H9 (cell line): Measurements from ENCODE around the gene LRMDA. TPM values are rescaled to one million over a fixed set of nuclear protein-coding genes. Genes with fewer than 3 reads are reported as not detected.

Experiments used
- DNase-seq: peaks from one replicate; pipeline ENCODE4 v3.0.0-alpha.2; 2017
- H2AFZ ChIP-seq: one replicate; pipeline ENCODE4 v1.6.1; 2013; ENCODE audit warnings: mild to moderate bottlenecking, low read length, control low read depth, moderate library complexity
- H2AK5ac ChIP-seq: 2 replicates; pipeline ENCODE4 v1.6.1; 2013; ENCODE audit warnings: low read length, control low read depth, mixed read lengths; ENCODE audit not compliant: insufficient read length
- H2BK120ac ChIP-seq: one replicate; pipeline ENCODE4 v1.6.1; 2013; ENCODE audit warnings: low read depth, mild to moderate bottlenecking, low read length, control low read depth, inconsistent platforms; ENCODE audit not compliant: poor library complexity, severe bottlenecking
- H2BK12ac ChIP-seq: 2 replicates; pipeline ENCODE4 v1.6.1; 2013; ENCODE audit warnings: low read length, control low read depth, mixed read lengths, low read depth; ENCODE audit not compliant: insufficient read length
- H2BK15ac ChIP-seq: 2 replicates; pipeline ENCODE4 v1.6.1; 2013; ENCODE audit warnings: low read depth, low read length, control low read depth
- H2BK20ac ChIP-seq: one replicate; pipeline ENCODE4 v1.6.1; 2013; ENCODE audit warnings: low read depth, mild to moderate bottlenecking, low read length, control low read depth, inconsistent platforms; ENCODE audit not compliant: poor library complexity, severe bottlenecking
- H2BK5ac ChIP-seq: 2 replicates; pipeline ENCODE4 v1.6.1; 2013; ENCODE audit warnings: low read length, control low read depth, mixed read lengths; ENCODE audit not compliant: insufficient read length
- H3K14ac ChIP-seq: 2 replicates; pipeline ENCODE4 v1.6.1; 2013; ENCODE audit warnings: low read length, control low read depth; ENCODE audit not compliant: insufficient read depth
- H3K18ac ChIP-seq: 2 replicates; pipeline ENCODE4 v1.6.1; 2013; ENCODE audit warnings: low read depth, mild to moderate bottlenecking, mixed read lengths, low read length, control low read depth; ENCODE audit not compliant: insufficient read length
- H3K23ac ChIP-seq: 2 replicates; pipeline ENCODE4 v1.6.1; 2013; ENCODE audit warnings: low read length, control low read depth, mixed read lengths, low read depth; ENCODE audit not compliant: insufficient read length
- H3K23me2 ChIP-seq: 2 replicates; pipeline ENCODE4 v1.6.1; 2013; ENCODE audit warnings: low read depth, mild to moderate bottlenecking, mixed read lengths, low read length, control low read depth; ENCODE audit not compliant: insufficient read length, poor library complexity, severe bottlenecking
- H3K27ac ChIP-seq: 2 replicates; pipeline ENCODE4 v1.5.1; 2013; ENCODE audit warnings: low read length, control low read depth, mixed read lengths, low read depth; ENCODE audit not compliant: insufficient read length
- H3K27me3 ChIP-seq: 2 replicates; pipeline ENCODE4 v1.6.1; 2013; ENCODE audit warnings: low read length, control low read depth, inconsistent platforms; ENCODE audit not compliant: insufficient read depth
- H3K4ac ChIP-seq: 2 replicates; pipeline ENCODE4 v1.6.1; 2013; ENCODE audit warnings: low read depth, mild to moderate bottlenecking, control low read depth, inconsistent platforms, low read length, moderate library complexity
- H3K4me1 ChIP-seq: 2 replicates; pipeline ENCODE4 v1.6.1; 2013; ENCODE audit warnings: low read length, control low read depth, inconsistent platforms; ENCODE audit not compliant: insufficient read depth
- H3K4me2 ChIP-seq: 2 replicates; pipeline ENCODE4 v1.6.1; 2013; ENCODE audit warnings: low read length, control low read depth, mixed read lengths; ENCODE audit not compliant: insufficient read length, insufficient read depth
- H3K56ac ChIP-seq: 2 replicates; pipeline ENCODE4 v1.6.1; 2013; ENCODE audit warnings: low read depth, mild to moderate bottlenecking, mixed read lengths, low read length, control low read depth; ENCODE audit not compliant: insufficient read length
- H3K79me1 ChIP-seq: 2 replicates; pipeline ENCODE4 v1.6.1; 2013; ENCODE audit warnings: low read depth, mild to moderate bottlenecking, moderate library complexity, low read length, control low read depth, inconsistent platforms; ENCODE audit not compliant: insufficient read depth, poor library complexity, severe bottlenecking
- H3K79me2 ChIP-seq: 2 replicates; pipeline ENCODE4 v1.6.1; 2013; ENCODE audit warnings: low read length, control low read depth, inconsistent platforms; ENCODE audit not compliant: insufficient read depth
- H3K9ac ChIP-seq: 2 replicates; pipeline ENCODE4 v1.6.1; 2013; ENCODE audit warnings: low read length, control low read depth, mixed read lengths; ENCODE audit not compliant: insufficient read length; ENCODE audit errors: extremely low read depth
- H3K9me3 ChIP-seq: one replicate; pipeline ENCODE4 v1.6.1; 2013; ENCODE audit warnings: low read depth, low read length, inconsistent platforms; ENCODE audit not compliant: control insufficient read depth
- H3T11ph ChIP-seq: one replicate; pipeline ENCODE4 v1.6.1; 2013; ENCODE audit warnings: mild to moderate bottlenecking, low read length, control low read depth, inconsistent platforms
- H4K20me1 ChIP-seq: one replicate; pipeline ENCODE4 v1.6.1; 2013; ENCODE audit not compliant: control insufficient read depth, insufficient read length, insufficient read depth
- H4K5ac ChIP-seq: 2 replicates; pipeline ENCODE4 v1.6.1; 2013; ENCODE audit warnings: low read depth, mild to moderate bottlenecking, mixed read lengths, low read length, control low read depth; ENCODE audit not compliant: insufficient read length
- H4K8ac ChIP-seq: replicated peaks from 2 replicates; pipeline ENCODE4 v1.6.1; 2013; ENCODE audit warnings: low read length, control low read depth, mixed read lengths, low read depth; ENCODE audit not compliant: insufficient read length
- H4K91ac ChIP-seq: 2 replicates; pipeline ENCODE4 v1.6.1; 2013; ENCODE audit warnings: low read depth, mild to moderate bottlenecking, moderate library complexity, mixed read lengths, low read length, control low read depth; ENCODE audit not compliant: insufficient read length
- H3K27ac Mint-ChIP-seq, 3 experiments: 2 replicates in 2 of 3; 3 replicates in 1 of 3; pipeline ENCODE4 v1.8.0; 2020 to 2021; ENCODE audit warnings: mixed read lengths in 3 of 3, mild to moderate bottlenecking in 1 of 3, moderate library complexity in 1 of 3
- H3K27me3 Mint-ChIP-seq: 2 replicates; pipeline ENCODE4 v1.8.0; 2021; ENCODE audit warnings: low read depth, mild to moderate bottlenecking, moderate library complexity, mixed read lengths
- H3K36me3 Mint-ChIP-seq, 3 experiments: 2 replicates in 2 of 3; 3 replicates in 1 of 3; pipeline ENCODE4 v1.8.0; 2020 to 2021; ENCODE audit warnings: low read depth in 3 of 3, mixed read lengths in 3 of 3; ENCODE audit not compliant: insufficient read depth in 1 of 3
- H3K4me1 Mint-ChIP-seq, 2 experiments: 2 replicates each; pipeline ENCODE4 v1.8.0; 2020; ENCODE audit warnings: mixed read lengths in 2 of 2
- H3K4me3 Mint-ChIP-seq, 2 experiments: 2 replicates in 1 of 2; 3 replicates in 1 of 2; pipeline ENCODE4 v1.8.0; 2020 to 2021; ENCODE audit warnings: mild to moderate bottlenecking in 2 of 2, mixed read lengths in 2 of 2, moderate library complexity in 1 of 2
- H3K9me3 Mint-ChIP-seq, 2 experiments: 2 replicates in 1 of 2; 3 replicates in 1 of 2; pipeline ENCODE4 v1.8.0; 2020; ENCODE audit warnings: mild to moderate bottlenecking in 2 of 2, mixed read lengths in 2 of 2, moderate library complexity in 1 of 2
- whole genome bisulfite sequencing: extraction: QIAGEN DNeasy Blood & Tissue Kit; methylation state at CpG from one replicate; pipeline ENCODE4 v1.1.7; 2013; ENCODE audit warnings: missing lambda C conversion rate, low lambda C conversion rate, mixed read lengths; ENCODE audit not compliant: insufficient read length; ENCODE audit errors: extremely low coverage; 5-methylcytosine and 5-hydroxymethylcytosine counted together
- total RNA-seq: library from RNA; stranded (reverse); gene quantifications from 2 replicates; pipeline ENCODE4 v1.2.1, GENCODE V29; 2021
- TF ChIP-seq, protein P1 (sequence below): fragments of 200-600 bp; sonication (generic); conservative IDR thresholded peaks from 3 replicates; pipeline ENCODE4 v1.8.0; 2021; ENCODE audit warnings: antibody characterized with exemption, mild to moderate bottlenecking

LRMDA gene
- total RNA-seq, 1 experiment from 2014 or later, result 1.8 TPM

DNA sequence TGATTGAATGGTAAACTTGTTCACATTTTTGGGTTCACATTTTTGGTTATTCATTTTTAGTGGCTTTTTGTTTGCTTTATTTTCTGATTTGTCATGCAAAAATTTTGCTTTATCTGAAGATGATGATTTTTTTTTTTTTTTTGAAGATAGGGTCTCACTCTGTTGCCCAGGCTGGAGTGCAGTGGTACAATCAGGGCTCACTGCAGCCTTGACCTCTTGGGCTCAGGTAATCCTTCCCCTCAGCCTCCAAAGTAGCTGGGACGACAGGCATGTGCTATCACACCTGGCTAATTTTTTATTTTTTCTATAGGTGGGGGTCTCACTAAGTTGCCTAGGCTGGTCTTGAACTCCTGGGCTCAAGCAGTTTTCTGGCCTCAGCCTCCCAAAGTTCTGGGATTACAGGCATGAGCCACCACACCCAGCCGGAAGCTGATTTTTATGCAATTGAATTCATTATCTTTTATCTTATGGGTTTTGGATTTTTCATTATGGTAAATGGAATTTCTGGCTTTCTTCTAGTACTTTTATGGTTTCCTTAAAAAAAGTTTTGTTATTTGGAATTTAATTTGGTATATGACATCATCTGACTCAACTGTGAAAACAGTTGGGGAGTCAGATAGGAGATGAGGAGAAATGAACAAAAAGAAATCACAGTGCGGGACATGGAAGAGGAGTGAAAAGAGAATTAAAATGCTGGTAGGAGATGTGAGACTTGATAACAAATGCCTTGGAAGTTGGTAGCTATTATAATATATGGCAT is 158.7 kb downstream of the LRMDA start:
- H4K91ac ChIP-seq, result no peak overlapping the region
- Mint-ChIP-seq H3K9me3 (peaks cover 0 to 2% of the 10 kb centered on the region in 2 experiments; a peak in 1 of 5 replicates), H3K4me3 (no peak overlapping the region), H3K36me3 (peaks cover 0 to 2% (median 0%) of the 10 kb centered on the region in 3 experiments; a peak in 1 of 7 replicates), H3K27ac (no peak overlapping the region), H3K4me1 (peaks cover 7 to 13% of the 10 kb centered on the region in 2 experiments), H3K27me3 (peaks cover 30% of the 10 kb centered on the region)
- H3K23ac ChIP-seq, result no peak overlapping the region
- no peaks in the 10 kb centered on the region for H3K23me2 ChIP-seq
- H3K9ac ChIP-seq, result no peak overlapping the region
- no peak overlapping the region for H3T11ph ChIP-seq
- H2BK12ac ChIP-seq, result no peak overlapping the region
- no peak overlapping the region for H2BK20ac ChIP-seq
- no peak overlapping the region for H2BK15ac ChIP-seq
- H3K56ac ChIP-seq, result no peak overlapping the region
- H2AK5ac ChIP-seq, result no peak overlapping the region
- H3K4me1 ChIP-seq, result no peaks in the 10 kb centered on the region
- no peak overlapping the region for H4K5ac ChIP-seq
- H3K14ac ChIP-seq, result no peak overlapping the region
- TF ChIP-seq, protein P1, sequence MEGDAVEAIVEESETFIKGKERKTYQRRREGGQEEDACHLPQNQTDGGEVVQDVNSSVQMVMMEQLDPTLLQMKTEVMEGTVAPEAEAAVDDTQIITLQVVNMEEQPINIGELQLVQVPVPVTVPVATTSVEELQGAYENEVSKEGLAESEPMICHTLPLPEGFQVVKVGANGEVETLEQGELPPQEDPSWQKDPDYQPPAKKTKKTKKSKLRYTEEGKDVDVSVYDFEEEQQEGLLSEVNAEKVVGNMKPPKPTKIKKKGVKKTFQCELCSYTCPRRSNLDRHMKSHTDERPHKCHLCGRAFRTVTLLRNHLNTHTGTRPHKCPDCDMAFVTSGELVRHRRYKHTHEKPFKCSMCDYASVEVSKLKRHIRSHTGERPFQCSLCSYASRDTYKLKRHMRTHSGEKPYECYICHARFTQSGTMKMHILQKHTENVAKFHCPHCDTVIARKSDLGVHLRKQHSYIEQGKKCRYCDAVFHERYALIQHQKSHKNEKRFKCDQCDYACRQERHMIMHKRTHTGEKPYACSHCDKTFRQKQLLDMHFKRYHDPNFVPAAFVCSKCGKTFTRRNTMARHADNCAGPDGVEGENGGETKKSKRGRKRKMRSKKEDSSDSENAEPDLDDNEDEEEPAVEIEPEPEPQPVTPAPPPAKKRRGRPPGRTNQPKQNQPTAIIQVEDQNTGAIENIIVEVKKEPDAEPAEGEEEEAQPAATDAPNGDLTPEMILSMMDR, result no peak
- no peaks in the 10 kb centered on the region for H3K79me1 ChIP-seq
- H3K18ac ChIP-seq, result no peak overlapping the region
- no peak overlapping the region for H2AFZ ChIP-seq
- no peak for DNase-seq
- no peak overlapping the region for H2BK5ac ChIP-seq
- H3K27ac ChIP-seq, result no peak overlapping the region
- no peaks in the 10 kb centered on the region for H4K20me1 ChIP-seq
- no peaks in the 10 kb centered on the region for H3K9me3 ChIP-seq
- H3K27me3 ChIP-seq, result no peaks in the 10 kb centered on the region; the same call in 1 of the 2 replicates
- no CpG with 5 or more reads among the region's 3 CpGs for WGBS
- no peak overlapping the region for H4K8ac ChIP-seq
- no peak overlapping the region for H3K4me2 ChIP-seq
- H3K4ac ChIP-seq, result no peak overlapping the region
- H3K79me2 ChIP-seq, result no peaks in the 10 kb centered on the region
- H2BK120ac ChIP-seq, result no peak overlapping the region
